ENCODE data around the gene RPS6KC1.

GRCh38 chr1:213273546-213273945 is 222.5 kb downstream of the RPS6KC1 start:
- TF ChIP-seq BHLHE40 (IDR thresholded peaks at IDR 0.05; ENCODE audit: borderline replicate concordance) (no peak), ELF4 (IDR thresholded peaks at IDR 0.05) (no peak), SUZ12 (IDR thresholded peaks at IDR 0.05) (no peak), CTBP1 (IDR thresholded peaks at IDR 0.05; ENCODE audit: borderline replicate concordance) (no peak), ARNT (IDR thresholded peaks at IDR 0.05) (no peak), SP1 (IDR thresholded peaks at IDR 0.05) (no peak), HDGF (IDR thresholded peaks at IDR 0.05; ENCODE audit: borderline replicate concordance) (no peak), FOXM1 (IDR thresholded peaks at IDR 0.05; ENCODE audit: borderline replicate concordance) (no peak)

All from HEK293T (cell line).